ENCODE measurements around the gene FOXN3.

FOXN3 gene

GRCh38 chr14:89417091-89417464 is at the start of gene FOXN3:
FOXN3 (minus strand) TSS chr14:89417233; CDS start chr14:89412476, 4,757 bp downstream.
- peak; percentile 85 for DNase-seq

- peak; percentile 53 for DNase-seq
These were observed 49.5 kb upstream of the FOXN3 start for GRCh38 chr14:89466484-89466883.

GRCh38 chr14:89465876-89466275 is 48.8 kb upstream of the FOXN3 start:
- DNase-seq: no peak

GRCh38 chr14:89461256-89461655 is 44.2 kb upstream of the FOXN3 start:
- DNase-seq: no peak

- no peak for DNase-seq
These were observed 41.8 kb upstream of the FOXN3 start for GRCh38 chr14:89458713-89459420.

- DNase-seq: no peak
These were observed 40.0 kb upstream of the FOXN3 start for GRCh38 chr14:89457007-89457406.

GRCh38 chr14:89455412-89455811 is 38.4 kb upstream of the FOXN3 start:
- DNase-seq: no peak

GRCh38 chr14:89454996-89455395 is 38.0 kb upstream of the FOXN3 start:
- no peak for DNase-seq

- DNase-seq: no peak
These were observed 35.2 kb upstream of the FOXN3 start for GRCh38 chr14:89452281-89452680.

GRCh38 chr14:89451229-89451628 is 34.2 kb upstream of the FOXN3 start:
- DNase-seq: no peak

GRCh38 chr14:89447182-89447944 is 30.3 kb upstream of the FOXN3 start:
- no peak for DNase-seq

GRCh38 chr14:89445273-89445973 is 28.4 kb upstream of the FOXN3 start:
- peak; percentile 42 for DNase-seq

GRCh38 chr14:89444516-89445125 is 27.6 kb upstream of the FOXN3 start:
- no peak for DNase-seq

- DNase-seq: no peak
These were observed 27.0 kb upstream of the FOXN3 start for GRCh38 chr14:89444044-89444443.

GRCh38 chr14:89443042-89443629 is 26.1 kb upstream of the FOXN3 start:
- DNase-seq: no peak

GRCh38 chr14:89442280-89442679 is 25.2 kb upstream of the FOXN3 start:
- DNase-seq: no peak

GRCh38 chr14:89440986-89441909 is 24.2 kb upstream of the FOXN3 start:
- no peak for DNase-seq

- DNase-seq: no peak
These were observed 19.0 kb upstream of the FOXN3 start for GRCh38 chr14:89435892-89436656.

- DNase-seq: no peak
These were observed 18.5 kb upstream of the FOXN3 start for GRCh38 chr14:89435492-89435891.

- DNase-seq: no peak
These were observed 15.2 kb upstream of the FOXN3 start for GRCh38 chr14:89432226-89432625.
